Suppressor macrophage treated with lipopolysaccharide for 4 hours (primary cell): Measurements from ENCODE around the gene DNASE1L1.

Experiments used
- DNase-seq: peaks from one replicate; pipeline ENCODE4 v3.0.0-alpha.2; 2020

The DNASE1L1 gene, protein sequence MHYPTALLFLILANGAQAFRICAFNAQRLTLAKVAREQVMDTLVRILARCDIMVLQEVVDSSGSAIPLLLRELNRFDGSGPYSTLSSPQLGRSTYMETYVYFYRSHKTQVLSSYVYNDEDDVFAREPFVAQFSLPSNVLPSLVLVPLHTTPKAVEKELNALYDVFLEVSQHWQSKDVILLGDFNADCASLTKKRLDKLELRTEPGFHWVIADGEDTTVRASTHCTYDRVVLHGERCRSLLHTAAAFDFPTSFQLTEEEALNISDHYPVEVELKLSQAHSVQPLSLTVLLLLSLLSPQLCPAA

DNA sequence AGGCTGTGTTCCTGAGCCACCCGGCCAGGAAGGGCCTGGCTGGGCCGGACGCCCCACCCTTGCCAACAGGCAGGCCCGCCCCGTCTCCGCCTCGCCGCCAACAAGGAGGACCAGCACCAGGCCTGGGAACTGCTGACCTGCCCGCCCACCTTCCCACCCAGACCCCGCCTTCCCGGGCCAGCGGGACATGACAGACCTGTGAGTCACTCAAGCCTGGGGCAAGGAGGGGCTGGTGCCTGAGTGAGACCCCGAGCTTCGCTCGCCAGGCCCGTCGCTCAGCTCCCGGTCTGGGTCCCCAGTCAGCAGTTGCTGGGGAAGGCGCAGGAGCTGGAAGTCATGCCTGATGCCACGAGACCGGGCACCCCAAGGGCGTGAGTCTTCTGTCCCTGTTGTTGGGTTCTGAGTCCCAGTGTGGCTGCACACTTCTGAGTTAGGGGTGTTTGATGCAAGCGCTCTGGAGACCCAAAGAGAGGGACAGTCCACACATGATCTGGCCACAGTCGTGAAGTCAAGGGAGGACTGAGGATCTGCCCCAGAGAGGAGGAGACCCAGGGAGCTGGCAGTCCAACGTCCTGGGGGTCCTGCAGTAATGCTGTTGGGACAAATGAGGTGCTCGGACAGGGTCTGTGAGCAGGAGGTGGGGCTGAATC is at the start of gene DNASE1L1:
Gene DNASE1L1, minus strand, starts transcription at position 33 of the 650 bp plus-strand sequence. CDS start 3,686 bp downstream, outside the sequence.
- DNase-seq = peak; percentile 91

DNA sequence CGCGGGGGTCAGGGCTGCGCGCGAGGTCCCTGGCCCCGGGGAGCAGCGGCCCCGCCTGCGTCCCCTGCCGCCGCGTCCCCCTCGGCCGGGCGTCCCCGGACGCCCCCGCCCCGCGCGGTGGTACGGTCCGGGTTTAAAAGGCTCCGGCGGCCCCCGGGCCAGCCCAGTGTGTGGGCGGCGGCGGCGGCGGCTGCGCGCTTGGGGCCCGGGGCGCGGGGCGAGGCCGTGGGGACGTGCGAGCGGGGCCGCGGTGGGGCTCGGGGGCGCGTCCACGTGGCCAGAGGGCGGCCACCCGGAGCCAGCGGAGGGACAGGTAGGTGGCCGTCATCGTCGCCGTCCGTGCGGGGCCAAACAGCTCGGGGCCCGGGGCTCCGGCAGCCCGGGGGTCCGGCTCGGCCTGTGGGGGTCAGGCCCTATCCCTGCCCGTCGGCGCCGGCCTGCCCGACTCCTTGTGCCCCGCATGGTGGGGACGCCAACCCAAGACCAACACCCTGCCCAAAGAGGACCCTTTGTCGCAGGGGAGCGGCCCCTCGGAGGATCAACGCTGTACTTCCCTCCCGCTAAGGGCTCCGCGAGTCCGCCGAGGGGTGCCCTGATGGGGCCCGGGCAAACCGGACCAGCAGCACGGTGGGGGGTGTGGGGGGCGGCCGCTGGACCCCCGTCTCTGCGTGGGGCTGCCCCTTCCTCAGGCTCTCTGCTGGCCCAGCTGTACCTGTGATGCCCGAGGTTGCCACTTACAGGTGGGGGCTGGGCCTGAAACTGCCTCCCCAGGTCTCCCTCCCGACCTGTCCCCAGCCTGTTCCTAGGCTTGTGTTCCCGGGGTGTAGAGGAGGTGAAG is 49.3 kb upstream of the DNASE1L1 start, which contains the start of gene PLXNA3:
Gene PLXNA3, plus strand, starts transcription at position 166 of the 838 bp plus-strand sequence. CDS start 1,903 bp downstream, outside the sequence.
- peak; percentile 60 for DNase-seq

DNA sequence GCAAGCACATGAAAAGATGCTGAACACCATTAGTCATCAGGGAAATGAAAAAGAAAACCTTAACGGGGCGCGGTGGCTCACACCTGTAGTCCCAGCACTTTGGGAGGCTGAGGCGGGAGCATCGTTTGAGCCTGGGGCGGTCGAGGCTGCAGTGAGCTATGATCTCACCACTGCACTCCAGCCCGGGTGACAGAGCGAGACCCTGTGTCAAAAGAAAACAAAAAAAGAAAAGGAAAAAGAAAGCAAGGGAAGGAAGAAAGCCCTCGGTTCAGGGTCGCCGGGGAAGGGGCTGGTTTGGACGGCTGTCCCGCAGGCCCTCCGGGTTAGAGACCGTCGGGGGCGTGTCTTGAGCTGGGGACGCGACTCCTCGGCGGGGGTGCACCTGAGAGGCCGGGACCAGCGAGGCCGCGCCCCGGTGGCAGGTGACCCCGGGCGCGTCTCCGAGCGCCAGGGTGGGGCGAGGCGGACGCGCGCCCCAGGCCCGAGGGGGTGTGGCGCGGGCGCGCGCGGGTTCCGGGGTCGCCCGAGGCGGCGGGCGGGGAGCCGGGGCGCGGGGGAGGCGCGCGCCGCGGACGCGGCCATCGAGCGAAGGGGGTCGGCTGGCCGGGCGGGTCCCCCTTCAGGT is 48.5 kb upstream of the DNASE1L1 start:
- DNase-seq = peak; percentile 43

DNA sequence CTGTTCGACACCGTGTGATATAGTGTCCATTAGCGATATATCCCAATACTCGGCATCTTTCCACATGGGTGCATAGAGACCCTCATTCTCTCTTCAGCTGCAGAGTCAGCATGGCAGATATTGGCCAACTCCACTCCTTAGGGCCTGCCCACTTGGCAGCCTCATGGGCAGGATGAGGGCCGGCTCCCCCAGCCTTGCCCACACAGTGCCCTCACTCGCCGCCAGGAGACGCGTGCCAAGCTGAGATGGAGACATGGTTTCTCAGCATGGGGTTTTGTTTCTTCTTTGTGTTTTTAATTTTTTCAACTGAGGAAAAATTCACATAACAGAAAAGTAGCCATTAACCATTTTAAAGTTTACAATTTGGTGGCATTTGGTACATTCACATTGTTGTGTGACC is 43.8 kb upstream of the DNASE1L1 start:
- no peak for DNase-seq

DNA sequence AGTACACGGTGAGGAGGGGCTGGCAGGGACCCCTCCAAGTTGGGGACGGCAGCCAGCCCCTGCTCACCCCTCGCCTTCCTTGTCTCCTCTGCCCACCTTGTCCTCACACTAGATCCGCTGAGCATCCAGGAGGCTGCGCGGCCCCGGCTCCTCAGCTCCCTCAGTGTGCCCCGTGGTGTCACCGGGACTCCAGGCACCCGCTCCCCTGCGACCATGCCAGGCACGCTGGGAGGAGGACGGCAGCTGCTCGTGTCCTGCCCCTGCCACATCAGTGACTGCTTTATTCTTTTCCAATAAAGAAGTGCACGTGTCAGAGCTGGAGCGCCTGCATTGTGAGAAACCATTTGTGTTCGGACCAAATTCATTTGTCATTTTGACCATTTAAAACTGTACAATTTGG is 41.3 kb upstream of the DNASE1L1 start:
- DNase-seq = no peak

DNA sequence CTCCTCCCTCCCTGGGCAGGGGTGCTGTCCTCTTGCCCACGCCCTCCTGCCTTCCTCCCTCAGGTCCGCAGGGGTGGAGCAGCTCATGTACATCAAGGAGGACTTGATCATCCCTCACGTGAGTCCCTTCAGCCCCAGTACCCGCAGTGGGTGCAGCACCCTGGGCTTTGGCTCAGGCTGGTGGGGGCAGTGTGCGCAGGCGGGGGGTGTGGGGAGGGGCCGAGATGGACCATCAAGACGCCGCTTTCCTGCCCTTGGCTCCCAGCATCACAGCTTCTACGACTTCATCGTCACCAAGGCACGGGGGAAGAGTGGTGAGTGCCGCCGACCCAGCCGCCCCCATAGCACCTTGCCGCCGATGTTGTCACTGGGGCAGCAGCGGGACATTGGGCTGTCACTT is 40.6 kb upstream of the DNASE1L1 start:
- no peak for DNase-seq

DNA sequence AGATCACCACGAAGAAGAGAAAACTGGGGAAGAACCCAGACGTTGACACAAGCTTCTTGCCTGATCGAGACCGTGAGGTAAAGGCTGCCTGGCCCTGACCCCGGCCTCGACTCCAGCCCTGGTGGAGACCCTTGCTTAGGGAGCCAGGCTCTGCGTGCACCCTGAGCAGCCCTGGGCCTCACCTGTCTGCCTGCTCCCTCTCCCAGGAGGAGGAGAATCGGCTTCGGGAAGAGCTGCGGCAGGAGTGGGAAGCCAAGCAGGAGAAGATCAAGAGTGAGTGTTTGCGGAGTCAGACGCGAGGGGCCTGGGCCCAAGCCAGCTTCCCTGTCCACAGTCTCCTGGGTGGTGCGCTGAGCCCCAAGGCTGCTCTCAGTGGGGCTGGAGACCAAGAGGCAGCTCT is 39.4 kb upstream of the DNASE1L1 start:
- no peak for DNase-seq

DNA sequence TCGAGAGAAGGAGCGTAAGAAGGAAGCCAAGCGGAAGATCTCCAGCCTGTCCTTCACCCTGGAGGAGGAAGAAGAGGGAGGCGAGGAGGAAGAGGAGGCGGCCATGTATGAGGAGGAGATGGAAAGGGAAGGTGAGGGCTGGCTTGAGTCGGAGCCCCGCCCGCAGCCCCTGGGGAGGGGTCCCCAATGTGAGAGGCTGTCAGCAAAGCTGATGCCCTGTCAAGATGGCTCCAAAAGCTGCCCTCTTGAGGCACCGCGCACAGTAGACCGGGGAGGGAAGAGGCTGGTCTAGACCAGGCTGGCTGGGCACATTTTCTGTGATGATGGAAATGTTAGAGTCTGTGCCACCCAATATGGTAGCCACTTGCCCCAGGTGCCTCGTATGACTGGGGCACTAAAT is 37.4 kb upstream of the DNASE1L1 start:
- DNase-seq = no peak

DNA sequence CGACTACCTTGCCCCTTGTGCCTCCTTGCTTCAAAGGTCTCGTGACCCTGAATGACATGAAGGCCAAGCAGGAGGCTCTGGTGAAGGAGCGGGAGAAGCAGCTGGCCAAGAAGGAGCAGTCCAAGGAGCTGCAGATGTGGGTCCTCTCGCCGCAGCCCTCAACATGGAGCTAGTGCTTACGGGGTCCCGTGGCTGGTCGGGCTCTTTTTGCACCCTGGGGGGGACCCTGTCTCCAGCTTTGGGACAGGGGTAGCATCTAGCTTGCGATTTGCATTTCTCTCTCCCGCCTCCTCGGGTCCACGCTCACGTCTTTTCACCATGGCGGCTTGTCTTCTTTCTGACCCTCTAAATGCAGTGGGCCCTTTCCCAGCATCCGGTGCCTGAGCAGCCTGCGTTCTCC is 36.7 kb upstream of the DNASE1L1 start:
- no peak for DNase-seq

DNA sequence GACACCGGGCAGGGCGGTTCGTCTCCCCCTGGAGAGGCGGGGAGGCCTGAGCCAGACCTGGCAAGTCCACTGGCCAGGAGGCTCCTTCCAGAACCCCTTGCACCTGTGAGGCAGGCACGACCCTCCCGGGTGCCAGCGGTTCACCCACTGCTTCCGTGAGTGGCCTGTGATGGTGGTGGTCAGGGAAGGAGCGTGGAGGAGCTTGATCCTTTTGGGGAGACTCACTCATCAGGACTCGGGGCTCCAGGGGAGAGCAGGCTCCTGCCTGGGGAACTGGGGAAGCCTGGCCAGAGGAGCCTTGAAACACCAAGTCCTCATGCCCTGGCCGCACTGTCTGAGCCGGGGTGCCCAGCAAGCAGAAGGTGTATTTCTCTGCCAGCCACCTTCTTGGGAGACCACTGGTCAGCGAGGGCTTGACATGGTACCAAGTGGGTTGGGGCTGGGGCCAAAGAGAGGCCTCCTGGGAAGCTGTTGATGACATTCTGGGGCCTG is 35.7 kb upstream of the DNASE1L1 start:
- DNase-seq = no peak

DNA sequence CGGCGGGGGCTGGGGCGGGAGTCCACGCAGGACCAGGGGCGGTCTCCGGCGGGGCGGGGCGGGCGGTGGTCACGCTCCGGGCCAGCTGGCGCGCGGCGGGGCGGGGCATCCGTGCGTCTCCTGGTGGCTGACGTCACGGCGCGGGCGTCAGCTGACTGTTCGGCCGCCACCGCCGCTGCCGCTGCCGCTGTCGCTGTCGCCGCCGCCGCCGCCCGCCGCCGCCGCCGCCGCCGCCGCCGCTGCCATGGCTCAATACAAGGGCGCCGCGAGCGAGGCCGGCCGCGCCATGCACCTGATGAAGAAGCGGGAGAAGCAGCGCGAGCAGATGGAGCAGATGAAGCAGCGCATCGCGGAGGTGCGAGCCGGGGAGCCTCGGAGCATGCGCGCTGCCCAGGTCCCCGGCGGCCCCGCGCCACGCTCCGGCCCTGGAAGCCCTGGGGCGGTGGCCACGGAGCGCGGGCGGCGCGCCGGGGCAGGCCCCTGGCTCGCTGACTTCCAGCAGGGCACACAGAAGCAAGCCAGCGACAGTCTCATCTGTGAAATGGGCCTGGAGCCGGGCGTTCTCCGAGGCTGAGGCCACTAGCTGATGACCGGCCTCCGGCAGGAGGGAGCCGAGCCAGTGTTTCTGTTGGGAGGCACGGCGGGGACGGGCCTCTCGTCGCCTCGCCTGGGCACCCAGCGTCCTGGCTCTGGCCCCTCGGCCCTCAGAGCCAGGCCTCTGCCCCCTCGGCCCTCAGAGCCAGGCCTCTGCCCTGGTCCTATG is 35.1 kb upstream of the DNASE1L1 start, which contains the start of gene FAM50A:
Gene FAM50A, plus strand, starts transcription at position 150 of the 763 bp plus-strand sequence. Its CDS starts 95 bp downstream, at position 245.
- DNase-seq = peak; percentile 84

DNA sequence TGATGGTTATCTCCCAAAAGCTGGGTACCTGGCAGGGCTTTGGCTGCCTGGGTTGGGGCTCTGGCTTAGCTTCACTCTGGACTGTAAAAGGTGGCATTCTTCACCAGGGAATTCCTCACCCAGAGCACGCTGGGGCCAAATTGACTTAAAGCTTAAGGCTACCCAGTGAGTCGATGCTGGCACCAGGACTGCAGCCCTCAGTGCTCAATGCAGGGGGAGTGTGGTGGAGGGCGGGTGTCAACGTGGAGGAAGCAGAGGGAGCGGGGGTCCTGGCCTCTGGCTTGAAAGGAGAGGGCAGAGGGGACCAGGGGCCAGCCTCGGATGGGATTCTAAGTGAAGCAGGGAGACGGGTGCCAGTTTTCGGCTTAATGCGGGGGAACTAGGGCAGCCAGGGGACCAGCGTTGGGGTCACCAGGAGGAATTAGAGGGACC is 34.4 kb upstream of the DNASE1L1 start:
- no peak for DNase-seq

DNA sequence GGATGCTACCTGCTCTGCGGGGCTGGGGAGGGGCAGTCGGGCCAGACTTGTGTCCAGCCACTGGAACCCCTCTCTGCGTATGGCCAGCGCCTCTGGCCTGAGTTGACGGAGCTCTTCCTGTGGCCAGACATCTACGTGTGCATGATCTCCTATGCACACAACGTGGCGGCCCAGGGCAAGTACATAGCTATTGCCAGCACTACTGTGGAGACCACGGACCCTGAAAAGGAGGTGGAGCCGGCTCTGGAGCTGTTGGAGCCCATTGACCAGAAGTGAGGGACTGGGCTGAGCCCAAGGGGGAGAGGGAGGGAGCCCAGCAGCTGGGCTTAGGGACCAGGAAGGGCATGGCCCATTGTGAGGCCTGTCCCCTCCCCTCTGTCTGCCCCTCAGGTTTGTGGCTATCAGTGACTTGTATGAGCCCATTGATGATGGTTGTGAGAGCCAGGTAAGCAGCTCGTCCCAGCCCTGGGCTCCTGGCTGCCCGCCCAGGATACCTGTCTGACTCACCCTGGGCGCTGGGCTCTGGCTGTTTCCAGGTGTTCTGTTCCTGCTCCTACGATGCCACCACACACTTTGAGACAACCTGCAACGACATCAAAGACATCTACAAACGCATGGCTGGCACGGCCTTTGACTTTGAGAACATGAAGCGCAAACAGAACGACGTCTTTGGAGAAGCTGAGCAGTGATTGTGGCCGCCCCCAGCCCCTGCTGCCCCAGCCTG is 33.1 kb upstream of the DNASE1L1 start:
- DNase-seq = no peak

DNA sequence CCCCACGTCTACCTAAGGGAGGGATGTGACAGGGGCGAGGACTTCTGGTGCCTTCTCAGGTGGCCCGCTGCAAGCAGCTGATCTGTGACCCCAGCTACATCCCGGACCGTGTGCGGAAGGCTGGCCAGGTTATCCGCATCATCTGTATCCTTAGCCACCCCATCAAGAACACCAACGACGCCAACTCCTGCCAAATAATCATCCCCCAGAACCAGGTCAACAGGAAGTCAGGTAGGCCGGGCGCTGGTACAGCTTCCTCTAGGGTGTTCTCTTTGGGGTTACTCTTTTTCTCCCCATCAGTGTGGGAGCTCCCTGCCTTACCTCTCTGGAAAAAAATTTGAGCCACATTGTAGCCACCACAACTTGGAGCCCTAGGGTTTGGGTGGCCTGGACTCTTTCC is 32.5 kb upstream of the DNASE1L1 start:
- no peak for DNase-seq

DNA sequence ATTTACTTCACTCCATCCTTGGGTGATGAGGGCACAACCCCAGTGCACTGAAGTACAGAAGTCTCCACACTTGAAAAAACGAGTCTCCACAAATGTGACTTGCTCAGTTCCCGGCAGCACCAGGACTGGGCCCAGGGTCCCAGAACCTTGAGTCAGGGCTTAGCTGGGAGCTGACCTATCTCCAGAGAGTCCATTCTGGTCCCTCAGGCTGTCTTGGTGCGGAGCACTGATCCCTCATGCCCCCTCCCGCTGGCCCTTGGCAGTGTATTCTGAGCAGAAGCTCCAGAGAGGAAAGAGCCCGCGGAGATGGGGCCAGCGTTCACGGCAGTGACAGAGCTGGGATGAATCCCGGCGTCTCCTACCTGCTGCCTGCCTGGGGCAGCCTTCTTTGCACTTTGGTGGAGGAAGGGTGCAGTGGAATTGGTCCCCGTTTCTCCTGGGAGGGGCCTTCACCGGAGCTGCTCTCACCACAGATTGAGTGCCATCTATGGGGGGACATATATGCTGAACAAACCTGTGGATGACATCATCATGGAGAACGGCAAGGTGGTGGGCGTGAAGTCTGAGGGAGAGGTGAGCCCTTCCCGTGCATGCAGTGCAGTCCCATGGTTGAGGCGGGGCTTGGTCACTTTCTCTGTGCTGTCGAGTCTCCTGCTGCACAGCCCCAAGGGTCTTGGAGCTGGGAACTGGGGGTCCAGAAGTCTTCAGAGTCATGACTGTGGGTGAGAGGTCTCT is 31.7 kb upstream of the DNASE1L1 start:
- DNase-seq = no peak

DNA sequence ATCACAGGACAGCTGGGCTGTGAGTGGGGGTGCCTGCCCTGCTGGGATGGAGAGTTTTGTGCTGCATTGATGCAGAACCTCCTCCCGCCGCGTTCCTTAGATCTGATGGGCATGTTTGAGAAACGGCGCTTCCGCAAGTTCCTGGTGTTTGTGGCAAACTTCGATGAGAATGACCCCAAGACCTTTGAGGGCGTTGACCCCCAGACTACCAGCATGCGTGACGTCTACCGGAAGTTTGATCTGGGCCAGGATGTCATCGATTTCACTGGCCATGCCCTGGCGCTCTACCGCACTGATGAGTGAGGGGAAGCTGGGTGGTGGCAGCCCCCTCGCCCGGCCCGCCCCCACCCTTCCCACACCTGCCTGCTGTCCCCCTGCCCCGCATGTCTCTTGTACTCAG is 30.8 kb upstream of the DNASE1L1 start:
- no peak for DNase-seq

DNA sequence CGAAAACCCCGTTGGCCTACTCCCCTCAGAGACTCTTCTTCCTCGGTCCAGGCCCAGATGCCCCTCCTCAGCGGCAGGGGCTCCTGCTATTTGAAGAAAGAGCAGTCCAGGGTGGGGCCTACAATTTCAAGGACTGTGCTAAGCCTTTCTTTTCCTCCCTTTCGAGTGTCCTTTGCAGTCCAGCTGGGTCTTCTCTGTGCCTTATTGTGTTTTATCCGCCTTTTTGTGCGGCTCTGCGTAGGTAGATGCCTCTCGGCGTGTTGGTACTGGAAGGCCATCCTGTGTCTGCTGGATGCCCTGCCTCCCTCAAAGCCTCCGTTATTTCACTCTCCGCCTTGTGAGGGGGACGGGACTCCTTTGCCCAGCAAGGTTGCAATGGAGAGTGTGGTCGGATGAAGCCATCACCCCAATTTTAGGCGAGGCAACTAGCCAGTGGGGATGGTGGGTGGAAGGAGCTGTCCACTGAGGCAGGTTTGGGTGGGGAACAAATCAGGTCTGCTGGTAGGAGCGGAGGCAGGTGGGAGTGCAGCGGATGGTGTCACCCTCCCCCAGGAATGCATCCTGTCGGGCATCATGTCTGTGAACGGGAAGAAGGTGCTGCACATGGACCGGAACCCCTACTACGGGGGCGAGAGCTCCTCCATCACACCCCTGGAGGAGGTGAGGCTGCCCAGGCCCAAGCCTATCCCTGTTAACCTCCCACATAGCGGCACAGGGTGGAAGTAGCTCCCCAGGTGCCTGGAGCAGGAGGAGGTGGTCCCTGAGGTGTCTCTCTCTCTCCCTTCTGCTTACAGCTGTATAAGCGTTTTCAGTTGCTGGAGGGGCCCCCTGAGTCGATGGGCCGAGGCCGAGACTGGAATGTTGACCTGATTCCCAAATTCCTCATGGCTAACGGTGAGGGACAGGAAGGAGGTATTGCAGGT is 29.2 kb upstream of the DNASE1L1 start:
- DNase-seq = no peak

DNA sequence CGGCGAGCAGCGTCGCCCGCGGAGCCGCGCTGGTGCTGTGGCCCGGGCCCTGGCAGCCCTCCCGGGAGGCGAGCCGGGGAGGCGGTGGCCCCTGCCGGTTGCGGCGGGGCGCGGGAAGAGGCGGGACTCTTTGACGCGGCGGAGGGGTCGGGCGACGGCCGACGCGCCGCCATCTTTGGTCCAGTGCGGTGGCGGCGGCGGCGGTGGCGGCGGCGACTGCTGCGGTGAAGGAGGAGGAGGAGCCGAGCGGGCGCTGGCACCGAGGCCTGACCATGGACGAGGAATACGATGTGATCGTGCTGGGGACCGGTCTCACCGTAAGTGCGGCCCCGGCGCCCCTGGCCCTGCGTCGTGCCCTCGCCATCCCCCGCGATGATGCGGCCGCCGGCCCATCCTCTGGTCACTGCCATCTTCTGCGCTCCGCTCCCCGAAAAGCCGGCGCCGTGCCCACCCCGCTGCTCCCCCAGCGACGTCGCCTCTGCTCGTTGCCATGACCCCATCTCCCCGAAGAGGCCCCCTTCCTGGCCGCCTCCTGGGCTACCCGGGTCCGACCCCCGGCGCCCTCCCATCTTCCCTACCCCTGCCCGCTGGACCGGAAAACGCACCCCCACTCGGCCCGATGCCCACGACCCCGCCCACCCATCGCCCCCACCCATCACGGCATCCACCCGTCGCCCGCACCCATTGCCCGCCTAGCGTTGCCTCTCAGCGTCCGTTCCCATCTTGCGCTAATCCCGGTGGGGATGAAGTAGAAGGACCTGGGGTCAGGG is 28.1 kb upstream of the DNASE1L1 start, which contains the start of gene GDI1:
Gene GDI1, plus strand, starts transcription at position 172 of the 770 bp plus-strand sequence. Its CDS starts 101 bp downstream, at position 273.
- peak; percentile 46 for DNase-seq
